HepG2 (cell line): ENCODE measurements around the gene HIPK4. TPM values are rescaled to one million over a fixed set of nuclear protein-coding genes. Genes with fewer than 3 reads are reported as not detected.
A peak's percentile ranks its signal among the peaks of the same experiment; 100 is the strongest.

Experiments
- BCL6 ChIP-seq: IDR thresholded peaks from 2 replicates; pipeline ENCODE4 v1.6.1; 2016; ENCODE audit warnings: missing genetic modification reagents, missing compliant biosample characterization
- CREB1 ChIP-seq, 2 experiments: fragments of 450-650 bp in 1 of 2; IDR thresholded peaks; 2 replicates each; pipeline ENCODE4 v1.6.1; 2016 to 2017; ENCODE audit warnings: control low read depth in 1 of 2, mild to moderate bottlenecking in 1 of 2, missing compliant biosample characterization in 1 of 2, missing genetic modification characterization in 1 of 2
- E2F5 ChIP-seq: sonication (generic); formaldehyde crosslinking; conservative IDR thresholded peaks from 2 replicates; pipeline ENCODE4 v1.4.0; 2020; ENCODE audit warnings: missing genetic modification reagents
- ELF3 ChIP-seq: IDR thresholded peaks from 2 replicates; pipeline ENCODE4 v1.6.1; 2016; ENCODE audit warnings: missing genetic modification reagents, missing compliant biosample characterization
- GATAD1 ChIP-seq: IDR thresholded peaks from 2 replicates; pipeline ENCODE4 v1.6.1; 2016; ENCODE audit warnings: missing genetic modification reagents, missing compliant biosample characterization
- HOMEZ ChIP-seq: IDR thresholded peaks from 2 replicates; pipeline ENCODE4 v1.6.1; 2016; ENCODE audit warnings: low read depth
- IRF1 ChIP-seq: sonication (generic); formaldehyde crosslinking; IDR thresholded peaks from 2 replicates; pipeline ENCODE4 v1.4.0; 2020; ENCODE audit warnings: low read depth, mild to moderate bottlenecking, missing genetic modification reagents
- KLF13 ChIP-seq: sonication (generic); formaldehyde crosslinking; IDR thresholded peaks from 2 replicates; pipeline ENCODE4 v1.4.0; 2020; ENCODE audit warnings: mild to moderate bottlenecking, missing genetic modification reagents
- RBM39 ChIP-seq: fragments of 200-400 bp; formaldehyde crosslinking; IDR thresholded peaks from one replicate; pipeline ENCODE4 v1.6.1; 2018; ENCODE audit warnings: antibody characterized with exemption, mild to moderate bottlenecking, low read depth, low read length; ENCODE audit not compliant: poor library complexity, severe bottlenecking
- SMAD3 ChIP-seq: sonication (generic); formaldehyde crosslinking; IDR thresholded peaks from 2 replicates; pipeline ENCODE4 v1.4.0; 2020; ENCODE audit warnings: missing genetic modification reagents
- ZNF382 ChIP-seq: sonication (generic); formaldehyde crosslinking; IDR thresholded peaks from 2 replicates; pipeline ENCODE4 v1.5.0; 2020; ENCODE audit warnings: missing genetic modification reagents, mild to moderate bottlenecking, borderline replicate concordance
- ZNF468 ChIP-seq: sonication (generic); formaldehyde crosslinking; IDR thresholded peaks from 2 replicates; pipeline ENCODE4 v1.8.0; 2022; ENCODE audit warnings: mild to moderate bottlenecking, moderate library complexity, missing genetic modification reagents
- ZNF616 ChIP-seq: sonication (generic); formaldehyde crosslinking; IDR thresholded peaks from 2 replicates; pipeline ENCODE4 v1.5.0; 2020; ENCODE audit warnings: low read depth, mild to moderate bottlenecking, missing genetic modification reagents
- ZNF776 ChIP-seq: sonication (generic); formaldehyde crosslinking; IDR thresholded peaks from 2 replicates; pipeline ENCODE4 v1.4.0; 2020; ENCODE audit warnings: mild to moderate bottlenecking, missing genetic modification reagents
- polyA plus RNA-seq, 8 experiments: library from polyadenylated mRNA; depleted of rRNA in 3 of 8; stranded (reverse) in 7 of 8; unstranded in 1 of 8; fragments of >200 nt; fragmentation: Illumina TruSeq in 4 of 8; extraction: Trizol in 4 of 8; gene quantifications; 2 replicates each; pipeline versions ENCODE4 v1.2.1 to v1.2.3, GENCODE V29; 2011 to 2016; ENCODE audit warnings: low read depth in 4 of 8, missing spikeins in 1 of 8, mixed read lengths in 1 of 8; ENCODE audit not compliant: insufficient read depth in 1 of 8
- total RNA-seq, 5 experiments: library from RNA; depleted of rRNA; stranded (reverse); fragments of >200 nt; fragmentation: Illumina TruSeq; extraction: Trizol; gene quantifications; 2 replicates each; pipeline ENCODE4 v1.2.3, GENCODE V29; 2016; ENCODE audit warnings: low read depth in 1 of 5
- TF ChIP-seq, protein P1 (sequence below): sonication (generic); formaldehyde crosslinking; IDR thresholded peaks from 2 replicates; pipeline ENCODE4 v1.4.0; 2020; ENCODE audit warnings: mild to moderate bottlenecking, missing genetic modification reagents
- TF ChIP-seq, protein P2 (sequence below): IDR thresholded peaks from 2 replicates; pipeline ENCODE4 v1.6.1; 2016; ENCODE audit warnings: control low read depth

Gene HIPK4
- total and polyA plus RNA-seq, 2 of the 13 experiments (the other 11 are each of a cell fraction or from before 2014, with no cell fraction given), result 0.03 TPM; not detected in 1

DNA sequence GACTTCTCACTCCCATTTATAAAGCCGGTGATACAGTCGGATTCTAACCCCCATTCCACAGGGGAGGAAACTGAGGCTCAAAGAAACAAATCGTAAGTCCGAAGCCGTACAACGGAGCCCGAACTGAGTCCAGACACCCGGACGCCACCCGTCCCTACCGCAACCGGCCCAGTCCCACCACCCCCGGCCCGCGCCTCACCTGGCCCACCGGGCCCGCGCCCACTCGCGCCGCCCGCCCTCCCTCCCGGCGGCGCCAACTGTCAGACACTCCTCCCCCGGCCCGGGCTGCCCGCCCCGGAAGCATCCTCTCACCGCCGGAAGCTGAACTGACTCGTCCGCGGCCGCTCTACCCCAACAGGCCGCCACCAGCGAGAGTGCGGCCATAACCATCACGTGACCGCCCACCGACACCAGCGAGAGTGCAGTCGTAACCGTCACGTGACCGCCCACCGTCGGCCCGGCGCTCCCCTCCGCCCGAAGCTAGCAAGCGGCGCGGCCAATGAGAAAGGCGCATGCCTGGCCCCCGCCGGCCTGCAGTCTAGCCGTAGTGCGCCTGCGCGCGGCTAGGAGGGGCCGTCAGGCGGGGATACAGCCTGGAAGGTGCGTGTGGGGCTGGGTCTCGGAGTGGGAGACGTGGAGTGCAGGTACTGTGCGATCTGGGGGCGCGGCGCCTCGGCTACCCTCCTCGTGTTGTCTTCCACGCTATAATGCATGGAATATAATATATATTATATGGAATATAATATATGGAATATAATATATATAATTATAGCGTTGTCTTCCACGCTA is 41.7 kb downstream of the HIPK4 start, which contains the start of the genes C19orf47 and PLD3 (continued):
- TF ChIP-seq, protein P1, sequence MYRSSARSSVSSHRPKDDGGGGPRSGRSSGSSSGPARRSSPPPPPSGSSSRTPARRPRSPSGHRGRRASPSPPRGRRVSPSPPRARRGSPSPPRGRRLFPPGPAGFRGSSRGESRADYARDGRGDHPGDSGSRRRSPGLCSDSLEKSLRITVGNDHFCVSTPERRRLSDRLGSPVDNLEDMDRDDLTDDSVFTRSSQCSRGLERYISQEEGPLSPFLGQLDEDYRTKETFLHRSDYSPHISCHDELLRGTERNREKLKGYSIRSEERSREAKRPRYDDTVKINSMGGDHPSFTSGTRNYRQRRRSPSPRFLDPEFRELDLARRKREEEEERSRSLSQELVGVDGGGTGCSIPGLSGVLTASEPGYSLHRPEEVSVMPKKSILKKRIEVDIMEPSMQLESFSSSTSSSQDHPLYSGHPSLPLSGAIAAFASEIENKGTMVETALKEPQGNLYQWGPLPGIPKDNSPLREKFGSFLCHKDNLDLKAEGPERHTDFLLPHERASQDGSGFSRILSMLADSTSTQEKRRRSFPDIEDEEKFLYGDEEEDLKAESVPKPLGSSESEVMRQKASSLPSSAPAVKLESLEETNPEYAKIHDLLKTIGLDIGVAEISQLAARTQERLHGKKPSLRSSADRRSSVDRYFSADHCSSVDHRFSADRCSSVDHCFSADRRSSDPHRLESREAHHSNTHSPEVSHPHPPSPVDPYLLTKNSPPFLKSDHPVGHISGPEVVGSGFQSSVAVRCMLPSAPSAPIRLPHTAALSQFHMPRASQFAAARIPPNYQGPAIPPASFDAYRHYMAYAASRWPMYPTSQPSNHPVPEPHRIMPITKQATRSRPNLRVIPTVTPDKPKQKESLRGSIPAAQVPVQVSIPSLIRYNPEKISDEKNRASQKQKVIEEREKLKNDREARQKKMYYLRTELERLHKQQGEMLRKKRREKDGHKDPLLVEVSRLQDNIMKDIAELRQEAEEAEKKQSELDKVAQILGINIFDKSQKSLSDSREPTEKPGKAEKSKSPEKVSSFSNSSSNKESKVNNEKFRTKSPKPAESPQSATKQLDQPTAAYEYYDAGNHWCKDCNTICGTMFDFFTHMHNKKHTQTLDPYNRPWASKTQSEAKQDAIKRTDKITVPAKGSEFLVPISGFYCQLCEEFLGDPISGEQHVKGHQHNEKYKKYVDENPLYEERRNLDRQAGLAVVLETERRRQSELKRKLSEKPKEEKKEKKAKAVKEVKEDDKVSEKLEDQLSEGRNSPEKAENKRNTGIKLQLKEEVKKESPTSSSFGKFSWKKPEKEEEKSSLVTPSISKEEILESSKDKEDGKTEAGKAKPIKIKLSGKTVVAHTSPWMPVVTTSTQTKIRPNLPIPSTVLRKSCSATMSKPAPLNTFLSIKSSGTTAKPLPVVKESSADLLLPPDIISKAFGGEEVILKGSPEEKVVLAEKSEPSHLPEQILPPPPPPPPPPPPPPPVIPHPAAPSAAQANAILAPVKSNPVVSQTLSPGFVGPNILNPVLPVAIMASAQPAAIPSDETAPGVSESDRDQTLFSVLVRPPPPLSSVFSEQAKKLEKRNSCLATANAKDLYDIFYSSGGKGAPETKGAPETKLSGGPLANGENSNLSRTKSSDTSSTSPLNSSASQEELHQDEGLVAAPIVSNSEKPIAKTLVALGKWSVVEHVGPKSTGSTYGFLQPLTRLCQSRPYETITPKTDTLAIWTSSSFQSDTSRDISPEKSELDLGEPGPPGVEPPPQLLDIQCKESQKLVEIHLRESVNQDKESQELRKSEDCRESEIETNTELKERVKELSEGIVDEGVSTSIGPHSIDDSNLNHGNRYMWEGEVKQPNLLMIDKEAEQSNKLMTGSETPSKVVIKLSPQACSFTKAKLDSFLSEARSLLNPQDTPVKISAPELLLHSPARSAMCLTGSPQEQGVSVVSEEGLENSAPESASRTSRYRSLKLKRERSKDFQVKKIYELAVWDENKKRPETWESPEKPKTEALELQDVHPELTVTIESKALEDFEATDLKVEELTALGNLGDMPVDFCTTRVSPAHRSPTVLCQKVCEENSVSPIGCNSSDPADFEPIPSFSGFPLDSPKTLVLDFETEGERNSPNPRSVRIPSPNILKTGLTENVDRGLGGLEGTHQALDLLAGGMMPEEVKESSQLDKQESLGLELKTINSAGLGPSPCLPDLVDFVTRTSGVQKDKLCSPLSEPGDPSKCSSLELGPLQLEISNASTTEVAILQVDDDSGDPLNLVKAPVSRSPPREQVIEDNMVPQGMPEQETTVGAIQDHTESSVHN, result no peak
- no peak for TF ChIP-seq ZNF776
- peak; percentile 93 for TF ChIP-seq GATAD1
- peak; percentile 62 for TF ChIP-seq HOMEZ (CRISPR knock-in tag)
- TF ChIP-seq KLF13 (CRISPR knock-in tag), result no peak
- TF ChIP-seq, protein P2, sequence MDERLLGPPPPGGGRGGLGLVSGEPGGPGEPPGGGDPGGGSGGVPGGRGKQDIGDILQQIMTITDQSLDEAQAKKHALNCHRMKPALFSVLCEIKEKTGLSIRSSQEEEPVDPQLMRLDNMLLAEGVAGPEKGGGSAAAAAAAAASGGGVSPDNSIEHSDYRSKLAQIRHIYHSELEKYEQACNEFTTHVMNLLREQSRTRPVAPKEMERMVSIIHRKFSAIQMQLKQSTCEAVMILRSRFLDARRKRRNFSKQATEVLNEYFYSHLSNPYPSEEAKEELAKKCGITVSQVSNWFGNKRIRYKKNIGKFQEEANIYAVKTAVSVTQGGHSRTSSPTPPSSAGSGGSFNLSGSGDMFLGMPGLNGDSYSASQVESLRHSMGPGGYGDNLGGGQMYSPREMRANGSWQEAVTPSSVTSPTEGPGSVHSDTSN (CRISPR knock-in tag), result no peak
- peak; percentile 57 for TF ChIP-seq RBM39
- TF ChIP-seq ZNF616 (CRISPR knock-in tag), result no peak
- TF ChIP-seq IRF1 (CRISPR knock-in tag), result no peak
- TF ChIP-seq SMAD3 (CRISPR knock-in tag), result no peak; the same call in 1 of the 2 replicates
- peak; percentile 87 for TF ChIP-seq CREB1 (IDR thresholded peaks at IDR 0.05)
- TF ChIP-seq CREB1 (CRISPR knock-in tag; IDR thresholded peaks at IDR 0.05), result peak; percentile 70
- TF ChIP-seq ZNF468 (CRISPR knock-in tag), result no peak
- peak; percentile 49; the same call in 1 of the 2 replicates for TF ChIP-seq ELF3 (CRISPR knock-in tag)
- TF ChIP-seq E2F5 (CRISPR knock-in tag), result no peak
- 0 out of 2 replicates have a peak, but pooled peaks have one; percentile 34 for TF ChIP-seq BCL6 (CRISPR knock-in tag)
- no peak for TF ChIP-seq ZNF382 (CRISPR knock-in tag)
